SK-N-SH treated with all-trans-retinoic acid at 6 μM for 48 hours (cell line): ENCODE data around the gene SNAPC2.

Source experiments
- ARNTL ChIP-seq: fragments of 450-650 bp; formaldehyde crosslinking; IDR thresholded peaks from 2 replicates; pipeline ENCODE4 v1.5.0; 2020; ENCODE audit warnings: low read depth, mild to moderate bottlenecking, moderate library complexity, borderline replicate concordance
- BACH2 ChIP-seq: fragments of 250-450 bp; sonication (Bioruptor Pico); IDR thresholded peaks from 2 replicates; pipeline ENCODE4 v1.9.0; 2021; ENCODE audit warnings: mild to moderate bottlenecking, borderline replicate concordance
- CREB5 ChIP-seq: fragments of 250-450 bp; sonication (Bioruptor Pico); IDR thresholded peaks from 2 replicates; pipeline ENCODE4 v1.5.1; 2020; ENCODE audit warnings: low read depth, mild to moderate bottlenecking, moderate library complexity
- CSDC2 ChIP-seq: fragments of 250-450 bp; sonication (Bioruptor Pico); IDR thresholded peaks from 2 replicates; pipeline ENCODE4 v1.5.0; 2020; ENCODE audit warnings: mild to moderate bottlenecking, moderate library complexity
- ESRRG ChIP-seq: fragments of 250-450 bp; sonication (Bioruptor Pico); IDR thresholded peaks from 2 replicates; pipeline ENCODE4 v1.6.1; 2021; ENCODE audit warnings: mild to moderate bottlenecking
- OSR1 ChIP-seq: fragments of 250-450 bp; sonication (Bioruptor Pico); IDR thresholded peaks from 2 replicates; pipeline ENCODE4 v1.8.0; 2022; ENCODE audit warnings: moderate library complexity, mild to moderate bottlenecking, inconsistent platforms
- PATZ1 ChIP-seq: fragments of 250-450 bp; sonication (Bioruptor Pico); IDR thresholded peaks from 2 replicates; pipeline ENCODE4 v1.8.0; 2020; ENCODE audit warnings: mild to moderate bottlenecking, moderate library complexity, borderline replicate concordance
- RARB ChIP-seq: fragments of 250-450 bp; sonication (Bioruptor Pico); IDR thresholded peaks from 2 replicates; pipeline ENCODE4 v1.8.0; 2021; ENCODE audit warnings: mild to moderate bottlenecking, moderate library complexity
- SNAI2 ChIP-seq: fragments of 250-450 bp; sonication (Bioruptor Pico); IDR thresholded peaks from 2 replicates; pipeline ENCODE4 v1.5.0; 2020; ENCODE audit warnings: mild to moderate bottlenecking, moderate library complexity
- TOX ChIP-seq: fragments of 250-450 bp; sonication (Bioruptor Pico); IDR thresholded peaks from 2 replicates; pipeline ENCODE4 v1.8.0; 2021; ENCODE audit warnings: mild to moderate bottlenecking, moderate library complexity, borderline replicate concordance
- TSHZ2 ChIP-seq: fragments of 250-450 bp; sonication (Bioruptor Pico); IDR thresholded peaks from 2 replicates; pipeline ENCODE4 v1.5.0; 2020; ENCODE audit warnings: mild to moderate bottlenecking, moderate library complexity
- ZC3H10 ChIP-seq: fragments of 250-450 bp; sonication (Bioruptor Pico); IDR thresholded peaks from 2 replicates; pipeline ENCODE4 v1.5.1; 2021; ENCODE audit warnings: mild to moderate bottlenecking, moderate library complexity
- ZFP3 ChIP-seq: fragments of 250-450 bp; sonication (Bioruptor Pico); IDR thresholded peaks from 2 replicates; pipeline ENCODE4 v1.5.0; 2020; ENCODE audit warnings: mild to moderate bottlenecking, moderate library complexity
- ZNF8 ChIP-seq: fragments of 450-650 bp; formaldehyde crosslinking; IDR thresholded peaks from 2 replicates; pipeline ENCODE4 v1.5.0; 2020; ENCODE audit warnings: mild to moderate bottlenecking, moderate library complexity

- TF ChIP-seq CSDC2 (CRISPR knock-in tag): no peak
- no peak for TF ChIP-seq ZNF8 (CRISPR knock-in tag)
- no peak for TF ChIP-seq PATZ1 (CRISPR knock-in tag)
- TF ChIP-seq CREB5 (CRISPR knock-in tag): no peak
- TF ChIP-seq BACH2 (CRISPR knock-in tag): no peak
- TF ChIP-seq TOX (CRISPR knock-in tag): no peak
- no peak for TF ChIP-seq ARNTL
- TF ChIP-seq RARB: no peak
- TF ChIP-seq TSHZ2 (CRISPR knock-in tag): no peak
- no peak for TF ChIP-seq OSR1 (CRISPR knock-in tag)
- TF ChIP-seq ESRRG (CRISPR knock-in tag): no peak
- no peak for TF ChIP-seq ZC3H10 (CRISPR knock-in tag)
- TF ChIP-seq ZFP3 (CRISPR knock-in tag): no peak
- TF ChIP-seq SNAI2 (CRISPR knock-in tag): no peak
Observed at GRCh38 chr19:7914099-7914498, 6.0 kb upstream of the SNAPC2 start.
